Sigmoid colon (tissue), 7 donors: ENCODE data around the gene LMO7. TPM values are rescaled to one million over a fixed set of nuclear protein-coding genes. Genes with fewer than 3 reads are reported as not detected.
"Not testable (repeated sequence)": the region's sequence is repeated elsewhere in the genome, so short reads cannot be mapped to it uniquely, and the experiment has no call there.

Experiments
- DNase-seq: peaks from one replicate; pipeline ENCODE4 v3.0.0-alpha.2; 2019
- H3K27ac ChIP-seq, 4 donors: fragments of 200-600 bp; sonication (generic); one replicate each; pipeline ENCODE4 v1.5.1; 2016 to 2019; ENCODE audit warnings: mild to moderate bottlenecking in 1 of 4
- H3K27me3 ChIP-seq, 3 donors: fragments of 200-600 bp; sonication (generic); one replicate each; pipeline ENCODE4 v1.5.1; 2019; ENCODE audit warnings: mild to moderate bottlenecking in 1 of 3
- H3K36me3 ChIP-seq, 4 donors: fragments of 200-600 bp; sonication (generic); one replicate each; pipeline ENCODE4 v1.5.1; 2016 to 2019
- H3K4me1 ChIP-seq, 4 donors: fragments of 200-600 bp; sonication (generic); one replicate each; pipeline ENCODE4 v1.5.1; 2017 to 2019
- H3K4me3 ChIP-seq, 4 donors: fragments of 200-600 bp; sonication (generic); one replicate each; pipeline ENCODE4 v1.5.1; 2017 to 2019; ENCODE audit warnings: mild to moderate bottlenecking in 2 of 4, moderate library complexity in 1 of 4
- H3K9me3 ChIP-seq, 4 donors: fragments of 200-600 bp in 3 of 4; sonication (generic) in 3 of 4; one replicate each; pipeline versions ENCODE4 v1.5.1 to v1.6.1; 2013 to 2019
- EP300 ChIP-seq, 4 donors: sonication (generic); formaldehyde crosslinking; IDR thresholded peaks; one replicate each; pipeline ENCODE4 v1.6.1; 2017; ENCODE audit warnings: antibody characterized with exemption in 4 of 4
- POLR2A ChIP-seq, 2 donors: fragments of 450-650 bp; IDR thresholded peaks; one replicate each; pipeline ENCODE4 v1.6.1; 2016; ENCODE audit warnings: antibody characterized with exemption in 2 of 2, mild to moderate bottlenecking in 2 of 2, moderate library complexity in 2 of 2
- POLR2AphosphoS5 ChIP-seq, 4 donors: sonication (generic); formaldehyde crosslinking; IDR thresholded peaks; one replicate each; pipeline ENCODE4 v1.6.1; 2017; ENCODE audit warnings: antibody characterized with exemption in 4 of 4
- WGBS, 2 donors: extraction: QIAGEN DNeasy Blood & Tissue Kit; methylation state at CpG; one replicate each; pipeline ENCODE4 v1.1.7; 2013; 5-methylcytosine and 5-hydroxymethylcytosine counted together
- intact Hi-C: fragments of 100-400 bp; cut with DNase I; formaldehyde crosslinking; loops from one replicate; pipeline ENCODE4 v1.15.1; 2023
- polyA plus RNA-seq, 3 donors: library from polyadenylated mRNA; stranded (reverse); fragments of 200-250 nt; gene quantifications; one replicate each; pipeline ENCODE4 v1.2.3, GENCODE V29; 2013
- total RNA-seq, 4 donors: library from RNA; depleted of rRNA; stranded (reverse); fragments of >200 nt; gene quantifications; one replicate each; pipeline ENCODE4 v1.1.0, GENCODE V29; 2016
- TF ChIP-seq, protein P1 (sequence below), 4 experiments: fragments of 450-650 bp in 3 of 4; fragments of 200-600 bp in 1 of 4; IDR thresholded peaks; one replicate each; pipeline ENCODE4 v1.5.1; 2016 to 2019; ENCODE audit warnings: antibody characterized with exemption in 4 of 4, mild to moderate bottlenecking in 3 of 4, moderate library complexity in 2 of 4
- donor health status: healthy with polysubstance abuse.
- donor health status: Bipolar disorder and iron deficiency.
- donor health status: healthy.

Gene LMO7
- total and polyA plus RNA-seq, 7 donors, result 5.0 to 66.4 (median 19.4) TPM

DNA sequence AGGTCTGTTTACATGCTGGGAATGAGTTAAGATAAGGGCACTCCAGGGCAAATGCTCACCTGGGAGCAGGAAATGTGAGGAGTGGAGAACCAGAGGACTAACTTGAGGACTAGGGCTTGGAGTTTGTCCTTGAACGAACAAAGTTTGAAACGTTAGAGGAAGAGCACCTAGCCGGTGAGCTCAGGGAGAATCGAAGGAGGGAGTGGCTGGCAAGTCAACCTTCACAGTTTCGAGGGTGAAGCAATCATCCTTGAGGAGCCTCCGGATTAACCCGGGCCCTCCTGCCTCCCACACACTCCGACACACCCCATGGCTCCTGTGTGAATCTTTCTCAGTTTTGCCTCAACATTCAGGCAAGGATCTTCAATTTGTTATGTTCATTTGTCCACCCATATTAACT, 58.6 kb downstream of the LMO7 start:
- 36 to 79% methylated on average over 8 of the region's 8 CpGs for WGBS, 2 donors
- H3K9me3 ChIP-seq, result no peaks in the 10 kb centered on the region
- no peak for DNase-seq
- no peak overlapping the region for H3K27ac ChIP-seq
- no peaks in the 10 kb centered on the region for H3K27me3 ChIP-seq
- no peaks in the 10 kb centered on the region for H3K36me3 ChIP-seq
- TF ChIP-seq POLR2AphosphoS5 (IDR thresholded peaks at IDR 0.05), result no peak
- TF ChIP-seq EP300 (IDR thresholded peaks at IDR 0.05), result no peak
- no peak for TF ChIP-seq POLR2A (IDR thresholded peaks at IDR 0.05)
- TF ChIP-seq, protein P1, sequence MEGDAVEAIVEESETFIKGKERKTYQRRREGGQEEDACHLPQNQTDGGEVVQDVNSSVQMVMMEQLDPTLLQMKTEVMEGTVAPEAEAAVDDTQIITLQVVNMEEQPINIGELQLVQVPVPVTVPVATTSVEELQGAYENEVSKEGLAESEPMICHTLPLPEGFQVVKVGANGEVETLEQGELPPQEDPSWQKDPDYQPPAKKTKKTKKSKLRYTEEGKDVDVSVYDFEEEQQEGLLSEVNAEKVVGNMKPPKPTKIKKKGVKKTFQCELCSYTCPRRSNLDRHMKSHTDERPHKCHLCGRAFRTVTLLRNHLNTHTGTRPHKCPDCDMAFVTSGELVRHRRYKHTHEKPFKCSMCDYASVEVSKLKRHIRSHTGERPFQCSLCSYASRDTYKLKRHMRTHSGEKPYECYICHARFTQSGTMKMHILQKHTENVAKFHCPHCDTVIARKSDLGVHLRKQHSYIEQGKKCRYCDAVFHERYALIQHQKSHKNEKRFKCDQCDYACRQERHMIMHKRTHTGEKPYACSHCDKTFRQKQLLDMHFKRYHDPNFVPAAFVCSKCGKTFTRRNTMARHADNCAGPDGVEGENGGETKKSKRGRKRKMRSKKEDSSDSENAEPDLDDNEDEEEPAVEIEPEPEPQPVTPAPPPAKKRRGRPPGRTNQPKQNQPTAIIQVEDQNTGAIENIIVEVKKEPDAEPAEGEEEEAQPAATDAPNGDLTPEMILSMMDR (IDR thresholded peaks at IDR 0.05), result no peak
- intact Hi-C loops, result loop anchor here (5.0 to 10.0 kb wide), 3 partner anchors 173 to 1210 kb away; no protein-coding TSS in a partner anchor
- no peak overlapping the region for H3K4me3 ChIP-seq
- H3K4me1 ChIP-seq, result no peaks in the 10 kb centered on the region

DNA sequence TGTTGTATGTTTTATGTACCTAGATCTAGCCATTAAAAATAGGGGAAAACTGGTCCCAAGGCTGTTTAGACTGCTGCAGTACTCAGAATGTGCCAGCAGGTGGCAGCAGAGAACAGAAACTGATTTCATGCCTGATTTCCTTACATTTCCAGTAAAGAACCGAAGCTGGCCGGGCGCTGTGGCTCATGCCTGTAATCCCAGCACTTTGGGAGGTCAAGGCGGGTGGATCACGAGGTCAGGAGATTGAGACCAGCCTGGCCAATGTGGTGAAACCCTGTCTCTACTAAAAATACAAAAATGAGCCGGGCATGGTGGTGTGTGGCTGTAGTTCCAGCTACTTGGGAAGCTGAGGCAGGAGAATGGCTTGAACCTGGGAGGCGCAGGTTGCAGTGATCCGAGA, 59.8 kb downstream of the LMO7 start:
- WGBS, 2 donors, result 16 to 35% methylated on average over 8 of the region's 8 CpGs
- TF ChIP-seq, protein P1 (IDR thresholded peaks at IDR 0.05), result peak; percentile 63 to 93 (median 90)
- not testable (repeated sequence) for H3K9me3 ChIP-seq, H3K27ac ChIP-seq, H3K4me3 ChIP-seq, H3K36me3 ChIP-seq, H3K4me1 ChIP-seq, H3K27me3 ChIP-seq
- intact Hi-C loops, result loop anchor here (5.0 to 10.0 kb wide), 3 partner anchors 171 to 1209 kb away; no protein-coding TSS in a partner anchor
- DNase-seq, result peak; percentile 82

GRCh38 chr13:75699062-75699461, 62.9 kb downstream of the LMO7 start:
- TF ChIP-seq POLR2A (IDR thresholded peaks at IDR 0.05), result no peak
- TF ChIP-seq POLR2AphosphoS5 (IDR thresholded peaks at IDR 0.05), result no peak
- TF ChIP-seq EP300 (IDR thresholded peaks at IDR 0.05), result no peak
- TF ChIP-seq, protein P1 (IDR thresholded peaks at IDR 0.05), result no peak
- no peaks in the 10 kb centered on the region for H3K4me1 ChIP-seq
- H3K36me3 ChIP-seq, result no peaks in the 10 kb centered on the region
- intact Hi-C loops, result loop anchor here (5.0 to 10.0 kb wide), 3 partner anchors 168 to 1206 kb away; no protein-coding TSS in a partner anchor
- H3K9me3 ChIP-seq, result no peaks in the 10 kb centered on the region
- H3K27me3 ChIP-seq, result no peaks in the 10 kb centered on the region
- H3K4me3 ChIP-seq, result no peak overlapping the region
- no peak overlapping the region for H3K27ac ChIP-seq
- no peak for DNase-seq
- WGBS, 2 donors, result 94 to 95% methylated on average over 1 of the region's 1 CpG

DNA sequence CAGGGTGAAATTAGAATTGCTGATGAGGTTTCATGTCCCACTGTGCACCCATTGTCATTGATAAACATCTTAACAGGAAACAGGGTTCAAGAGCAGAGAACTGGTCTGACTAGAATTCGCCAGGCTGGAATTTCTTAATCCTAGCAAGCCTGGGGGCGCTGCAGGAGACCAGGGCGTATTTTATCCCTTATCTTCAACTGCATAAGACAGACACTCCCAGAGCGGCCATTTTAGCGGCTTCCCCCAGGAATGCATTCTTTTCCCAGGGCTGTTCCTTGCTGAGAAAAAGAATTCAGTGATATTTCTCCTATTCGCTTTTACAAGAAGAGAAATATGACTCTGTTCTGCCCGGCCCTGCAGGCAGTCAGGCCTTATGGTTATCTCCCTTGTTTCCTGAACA, 63.6 kb downstream of the LMO7 start:
- H3K9me3 ChIP-seq, H3K27ac ChIP-seq, H3K4me3 ChIP-seq, H3K27me3 ChIP-seq, H3K4me1 ChIP-seq, DNase-seq, H3K36me3 ChIP-seq: not testable (repeated sequence)
- WGBS, 2 donors, result 96 to 99% methylated on average over 7 of the region's 7 CpGs
- intact Hi-C loops, result loop anchor here (5.0 to 10.0 kb wide), 3 partner anchors 168 to 1205 kb away; no protein-coding TSS in a partner anchor

- WGBS, 2 donors, result 95 to 96% methylated on average over 2 of the region's 2 CpGs
- peaks cover 0 to 4% (median 0%) of the 10 kb centered on the region in 4 donors for H3K4me1 ChIP-seq
- no peak overlapping the region for H3K4me3 ChIP-seq
- H3K27me3 ChIP-seq, result no peaks in the 10 kb centered on the region
- DNase-seq, result no peak
- intact Hi-C loops, result no loop called here
- H3K36me3 ChIP-seq, result no peaks in the 10 kb centered on the region
- TF ChIP-seq POLR2AphosphoS5 (IDR thresholded peaks at IDR 0.05) (no peak), EP300 (IDR thresholded peaks at IDR 0.05) (no peak), POLR2A (IDR thresholded peaks at IDR 0.05) (no peak)
- TF ChIP-seq, protein P1 (IDR thresholded peaks at IDR 0.05), result no peak
- no peak overlapping the region for H3K27ac ChIP-seq
- H3K9me3 ChIP-seq, result no peaks in the 10 kb centered on the region
Measured at GRCh38 chr13:75700552-75700951, 64.4 kb downstream of the LMO7 start.
